Measurements from ENCODE around the gene FRMPD4. TPM values are rescaled to one million over a fixed set of nuclear protein-coding genes. Genes with fewer than 3 reads are reported as not detected.

Gene FRMPD4
- total and polyA plus RNA-seq, 2 of the 13 experiments (the other 11 are each of a cell fraction or from before 2014, with no cell fraction given), result not detected

DNA sequence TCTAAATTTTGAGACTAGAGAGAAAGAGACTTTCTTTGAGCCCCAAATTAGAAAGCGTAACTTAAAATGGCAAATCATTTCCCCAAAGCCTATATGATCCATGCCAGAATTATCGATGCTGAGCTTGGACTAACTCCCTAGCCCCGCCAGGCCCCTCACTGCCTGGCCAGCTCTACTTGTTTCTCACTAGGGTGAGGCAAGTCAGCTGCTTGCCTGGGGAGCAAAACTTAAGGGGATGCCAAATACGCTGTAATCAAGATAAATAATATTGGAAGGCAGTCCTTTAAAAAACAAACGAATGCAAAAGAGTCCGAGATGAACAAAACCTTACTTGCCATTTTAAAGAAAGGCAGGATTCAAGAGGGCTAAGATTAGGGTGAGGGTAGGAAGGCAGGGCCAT, 236.0 kb downstream of the FRMPD4 start:
- H3K36me3 ChIP-seq (replicated peaks in 1 of 2; ENCODE audit: control insufficient read depth in 1 of 2, insufficient read depth in 2 of 2, low read length in 2 of 2), result no peaks in the 10 kb centered on the region
- no TSS peak for BruUV-seq (replicated peaks)
- intact Hi-C loops (cut with micrococcal nuclease; ENCODE audit: unreplicated experiment) (no loop called here), in situ Hi-C loops (cut with HindIII; ENCODE audit: extremely low pct_ligation_motif_present, low pct_unique_long_range_greater_than_20kb) (no loop called here)
- H3K79me2 ChIP-seq (ENCODE audit: insufficient read depth, low read length), result no peaks in the 10 kb centered on the region
- no peaks in the 10 kb centered on the region for H4K20me1 ChIP-seq (ENCODE audit: insufficient read depth, low read length)
- TF ChIP-seq, protein P1, sequence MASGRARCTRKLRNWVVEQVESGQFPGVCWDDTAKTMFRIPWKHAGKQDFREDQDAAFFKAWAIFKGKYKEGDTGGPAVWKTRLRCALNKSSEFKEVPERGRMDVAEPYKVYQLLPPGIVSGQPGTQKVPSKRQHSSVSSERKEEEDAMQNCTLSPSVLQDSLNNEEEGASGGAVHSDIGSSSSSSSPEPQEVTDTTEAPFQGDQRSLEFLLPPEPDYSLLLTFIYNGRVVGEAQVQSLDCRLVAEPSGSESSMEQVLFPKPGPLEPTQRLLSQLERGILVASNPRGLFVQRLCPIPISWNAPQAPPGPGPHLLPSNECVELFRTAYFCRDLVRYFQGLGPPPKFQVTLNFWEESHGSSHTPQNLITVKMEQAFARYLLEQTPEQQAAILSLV (CRISPR knock-in tag; IDR thresholded peaks at IDR 0.05; ENCODE audit: borderline replicate concordance), result no peak
- no peak for TF ChIP-seq SYNCRIP (IDR thresholded peaks at IDR 0.05; ENCODE audit: insufficient read depth, low read depth, low read length)
- no peak for TF ChIP-seq CCDC6 (CRISPR knock-in tag; IDR thresholded peaks at IDR 0.05)
- no peak for TF ChIP-seq RBAK (CRISPR knock-in tag; IDR thresholded peaks at IDR 0.05)
- no peak for TF ChIP-seq ZNF530 (CRISPR knock-in tag; IDR thresholded peaks at IDR 0.05; ENCODE audit: low read depth)
- FAIRE-seq (no peak), ATAC-seq (no peak), DNase-seq (ENCODE audit: low spot score) (no peak)
- no peaks in the 10 kb centered on the region for H3K4me1 ChIP-seq (ENCODE audit: insufficient read depth, low read length)
- CTCF ChIA-PET (ENCODE audit: low intra/inter-chr PET ratio, low total read pairs), result no interaction called here
- whole genome bisulfite sequencing (ENCODE audit: low lambda C conversion rate), result 0% methylated on average over 6 of the region's 6 CpGs
- no peaks in the 10 kb centered on the region for H3K9me3 ChIP-seq (ENCODE audit: low read length)
- H3K27me3 ChIP-seq (ENCODE audit: control insufficient read depth in 1 of 2, insufficient read depth in 2 of 2, low read length in 2 of 2), result no peaks in the 10 kb centered on the region
- no peak overlapping the region for H3K9ac ChIP-seq (ENCODE audit: insufficient read depth, low read depth, low read length)
- no peak overlapping the region for H3K27ac ChIP-seq (ENCODE audit: extremely low read length, insufficient read depth, low read length)
- POLR2A ChIA-PET, result no interaction called here
- H3K4me3 ChIP-seq (replicated peaks in 1 of 3; ENCODE audit: insufficient read depth in 1 of 3, low read depth in 2 of 3, low read length in 3 of 3), result no peak overlapping the region
- H3K4me2 ChIP-seq (ENCODE audit: low read depth, low read length), result no peak overlapping the region
- H2AFZ ChIP-seq (ENCODE audit: low read length), result no peak overlapping the region

DNA sequence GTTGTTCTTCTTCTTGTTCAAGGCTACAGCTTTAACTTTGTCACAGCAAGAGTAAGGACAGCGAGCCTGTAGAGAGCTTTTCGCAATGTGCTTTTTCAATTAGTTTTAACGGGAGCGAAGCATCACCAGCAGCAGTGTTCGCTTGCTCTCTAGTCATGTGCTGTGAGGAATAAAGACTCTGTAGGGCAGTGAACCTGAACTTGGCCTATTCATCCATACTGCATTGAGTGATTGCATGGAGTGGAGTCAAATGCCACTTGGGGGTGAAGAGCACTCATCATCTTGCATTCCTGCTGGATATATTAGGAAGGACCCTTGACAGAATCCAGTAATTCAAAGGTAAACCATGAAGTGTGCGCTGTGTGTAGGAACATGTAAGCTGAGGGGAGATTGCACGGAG, 240.0 kb downstream of the FRMPD4 start:
- Histone ChIP-seq H3K36me3 (replicated peaks in 1 of 2; ENCODE audit: control insufficient read depth in 1 of 2, insufficient read depth in 2 of 2, low read length in 2 of 2) (no peaks in the 10 kb centered on the region), H2AFZ (ENCODE audit: low read length) (no peak overlapping the region), H3K4me2 (ENCODE audit: low read depth, low read length) (no peak overlapping the region), H3K4me3 (replicated peaks in 1 of 3; ENCODE audit: insufficient read depth in 1 of 3, low read depth in 2 of 3, low read length in 3 of 3) (no peak overlapping the region), H4K20me1 (ENCODE audit: insufficient read depth, low read length) (no peaks in the 10 kb centered on the region), H3K79me2 (ENCODE audit: insufficient read depth, low read length) (no peaks in the 10 kb centered on the region), H3K4me1 (ENCODE audit: insufficient read depth, low read length) (no peaks in the 10 kb centered on the region), H3K27ac (ENCODE audit: extremely low read length, insufficient read depth, low read length) (no peak overlapping the region), H3K9me3 (ENCODE audit: low read length) (no peaks in the 10 kb centered on the region), H3K9ac (ENCODE audit: insufficient read depth, low read depth, low read length) (no peak overlapping the region), H3K27me3 (ENCODE audit: control insufficient read depth in 1 of 2, insufficient read depth in 2 of 2, low read length in 2 of 2) (no peaks in the 10 kb centered on the region)
- in situ Hi-C loops (cut with HindIII; ENCODE audit: extremely low pct_ligation_motif_present, low pct_unique_long_range_greater_than_20kb), result no loop called here
- FAIRE-seq, result no peak
- ATAC-seq, result no peak
- no peak for DNase-seq (ENCODE audit: low spot score)
- no peak for TF ChIP-seq ELF3 (CRISPR knock-in tag; IDR thresholded peaks at IDR 0.05)
- TF ChIP-seq, protein P2, sequence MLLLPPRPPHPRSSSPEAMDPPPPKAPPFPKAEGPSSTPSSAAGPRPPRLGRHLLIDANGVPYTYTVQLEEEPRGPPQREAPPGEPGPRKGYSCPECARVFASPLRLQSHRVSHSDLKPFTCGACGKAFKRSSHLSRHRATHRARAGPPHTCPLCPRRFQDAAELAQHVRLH (CRISPR knock-in tag; IDR thresholded peaks at IDR 0.05; ENCODE audit: borderline replicate concordance, low read depth), result no peak
- TF ChIP-seq, protein P3, sequence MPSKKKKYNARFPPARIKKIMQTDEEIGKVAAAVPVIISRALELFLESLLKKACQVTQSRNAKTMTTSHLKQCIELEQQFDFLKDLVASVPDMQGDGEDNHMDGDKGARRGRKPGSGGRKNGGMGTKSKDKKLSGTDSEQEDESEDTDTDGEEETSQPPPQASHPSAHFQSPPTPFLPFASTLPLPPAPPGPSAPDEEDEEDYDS (CRISPR knock-in tag; IDR thresholded peaks at IDR 0.05), result no peak
- WGBS (ENCODE audit: low lambda C conversion rate), result 36% methylated on average over 3 of the region's 7 CpGs
- ChIA-PET CTCF (ENCODE audit: low intra/inter-chr PET ratio, low total read pairs) (no interaction called here), POLR2A (no interaction called here)
- intact Hi-C loops (cut with micrococcal nuclease; ENCODE audit: unreplicated experiment), result no loop called here
- BruUV-seq (replicated peaks), result no TSS peak

Measured in HepG2 (cell line).